ENCODE data around the gene CAPSL.

- peak; percentile 59 to 79 (median 75) for TF ChIP-seq CTCF (IDR thresholded peaks at IDR 0.05 in 2 of 3, conservative IDR thresholded peaks at IDR 0.05 in 1 of 3; ENCODE audit: insufficient read depth in 2 of 3, low read depth in 1 of 3, low read length in 3 of 3)
- TF ChIP-seq ZBTB8A (IDR thresholded peaks at IDR 0.05; ENCODE audit: partially characterized antibody) = no peak
- no peak for TF ChIP-seq POLR2A (conservative IDR thresholded peaks at IDR 0.05)
- no peak for TF ChIP-seq STAT6 (CRISPR knock-in tag; IDR thresholded peaks at IDR 0.05)
Measured at GRCh38 chr5:35924950-35925722, 13.3 kb downstream of the CAPSL start.
